GM23248 (cell line): ENCODE results near the gene COL18A1. TPM values are rescaled to one million over a fixed set of nuclear protein-coding genes. Genes with fewer than 3 reads are reported as not detected.

ENCODE experiments used
- DNase-seq: peaks from one replicate; pipeline ENCODE4 v3.0.0-alpha.2; 2015
- H2AFZ ChIP-seq: fragments of 200-600 bp; sonication (generic); 2 replicates; pipeline ENCODE4 v1.6.1; 2016; ENCODE audit warnings: antibody characterized with exemption
- H3F3A ChIP-seq: fragments of 200-600 bp; sonication (generic); 2 replicates; pipeline ENCODE4 v1.6.1; 2016; ENCODE audit warnings: mild to moderate bottlenecking, antibody characterized with exemption, mixed run types; ENCODE audit not compliant: insufficient read depth
- H3K27ac ChIP-seq: fragments of 200-600 bp; sonication (generic); 2 replicates; pipeline ENCODE4 v1.5.1; 2016; ENCODE audit warnings: mild to moderate bottlenecking
- H3K27me3 ChIP-seq: fragments of 200-600 bp; sonication (generic); replicated peaks from 2 replicates; pipeline ENCODE4 v1.6.1; 2016; ENCODE audit warnings: mild to moderate bottlenecking; ENCODE audit not compliant: insufficient read depth
- H3K36me3 ChIP-seq: fragments of 200-600 bp; sonication (generic); 2 replicates; pipeline ENCODE4 v1.6.1; 2016; ENCODE audit warnings: low read depth, mild to moderate bottlenecking
- H3K4me1 ChIP-seq: fragments of 200-600 bp; sonication (generic); 2 replicates; pipeline ENCODE4 v1.6.1; 2016; ENCODE audit warnings: mild to moderate bottlenecking; ENCODE audit not compliant: insufficient read depth
- H3K4me2 ChIP-seq: fragments of 200-600 bp; sonication (generic); one replicate; pipeline ENCODE4 v1.6.1; 2016; ENCODE audit warnings: mild to moderate bottlenecking; ENCODE audit not compliant: unreplicated experiment
- H3K4me3 ChIP-seq: fragments of 200-600 bp; sonication (generic); 2 replicates; pipeline ENCODE4 v1.5.1; 2016; ENCODE audit warnings: mild to moderate bottlenecking
- H3K79me2 ChIP-seq: fragments of 200-600 bp; sonication (generic); 2 replicates; pipeline ENCODE4 v1.6.1; 2016; ENCODE audit warnings: mild to moderate bottlenecking; ENCODE audit not compliant: insufficient read depth
- H3K9ac ChIP-seq: fragments of 200-600 bp; sonication (generic); 2 replicates; pipeline ENCODE4 v1.6.1; 2016; ENCODE audit warnings: mild to moderate bottlenecking
- H3K9me2 ChIP-seq: fragments of 200-600 bp; sonication (generic); 2 replicates; pipeline ENCODE4 v1.6.1; 2016; ENCODE audit warnings: mixed run types, mild to moderate bottlenecking, moderate library complexity; ENCODE audit not compliant: insufficient read depth
- H3K9me3 ChIP-seq: fragments of 200-600 bp; sonication (generic); one replicate; pipeline ENCODE4 v1.6.1; 2017; ENCODE audit warnings: low read depth
- H4K20me1 ChIP-seq: fragments of 200-600 bp; sonication (generic); 2 replicates; pipeline ENCODE4 v1.6.0; 2016; ENCODE audit not compliant: insufficient read depth
- EZH2 ChIP-seq: fragments of 200-600 bp; sonication (generic); IDR thresholded peaks from 2 replicates; pipeline ENCODE4 v1.6.1; 2018; ENCODE audit warnings: antibody characterized with exemption, mild to moderate bottlenecking; ENCODE audit not compliant: insufficient read depth, poor library complexity, severe bottlenecking
- EZH2phosphoT487 ChIP-seq: fragments of 200-600 bp; sonication (generic); IDR thresholded peaks from 2 replicates; pipeline ENCODE4 v1.6.1; 2018; ENCODE audit warnings: antibody characterized with exemption, moderate library complexity, mild to moderate bottlenecking, low read depth; ENCODE audit not compliant: insufficient read depth
- WGBS, 2 experiments: methylation state at CpG; one replicate each; pipeline ENCODE4 v1.1.6; 2015 to 2017; ENCODE audit warnings: low lambda C conversion rate in 2 of 2, low coverage in 1 of 2; ENCODE audit errors: missing lambda C conversion rate in 2 of 2; 5-methylcytosine and 5-hydroxymethylcytosine counted together
- in situ Hi-C: fragments of 300-500 bp; cut with MboI; formaldehyde crosslinking; loops from 2 replicates; pipeline ENCODE4 v1.15.0; 2020
- polyA plus RNA-seq: library from polyadenylated mRNA; unstranded; fragments of >200 nt; fragmentation: Nextera tagmentation; extraction: Ambion mirVana; gene quantifications from 2 replicates; pipeline ENCODE4 v1.2.1, GENCODE V29; 2016
- total RNA-seq: library from RNA; depleted of rRNA; stranded (reverse); fragments of >200 nt; shearing (Covaris generic); gene quantifications from 2 replicates; pipeline ENCODE4 v1.2.3, GENCODE V29; 2014

The COL18A1 gene
- total and polyA plus RNA-seq, 2 experiments from 2014 or later, result 1.7 to 30.5 TPM

DNA sequence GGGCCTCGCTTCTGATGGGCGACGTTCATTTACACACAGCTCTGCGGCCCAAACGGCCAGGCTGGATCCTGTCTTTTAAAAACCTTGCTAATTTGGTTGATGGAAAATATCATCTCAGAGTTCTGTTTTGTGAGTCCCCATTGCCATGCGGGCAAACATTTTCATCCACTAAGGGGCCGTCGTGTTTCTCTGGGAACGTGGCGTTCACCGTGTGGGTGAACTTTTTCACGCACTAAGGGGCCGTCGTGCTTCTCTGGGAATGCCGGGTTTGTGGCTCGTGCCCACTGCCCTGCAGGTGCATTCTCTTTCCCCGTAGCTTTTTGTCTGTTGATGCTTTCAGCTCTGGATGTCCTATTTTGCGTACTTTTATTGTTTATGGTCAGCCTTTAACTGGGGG, 6.8 kb downstream of the COL18A1 start:
- Histone ChIP-seq H3K27ac (no peak overlapping the region), H3K4me2 (no peak overlapping the region), H3K9me3 (no peaks in the 10 kb centered on the region), H4K20me1 (no peaks in the 10 kb centered on the region), H3F3A (no peaks in the 10 kb centered on the region), H3K79me2 (no peaks in the 10 kb centered on the region), H3K4me1 (no peaks in the 10 kb centered on the region), H3K27me3 (no peaks in the 10 kb centered on the region), H3K9ac (no peak overlapping the region), H2AFZ (no peak overlapping the region), H3K4me3 (no peak overlapping the region), H3K36me3 (no peaks in the 10 kb centered on the region), H3K9me2 (no peaks in the 10 kb centered on the region)
- in situ Hi-C loops, result no loop called here
- no peak for DNase-seq
- TF ChIP-seq EZH2phosphoT487 (no peak), EZH2 (no peak)
- WGBS, 2 experiments, result 88 to 89% methylated on average over 15 to 18 of the region's 18 CpGs

DNA sequence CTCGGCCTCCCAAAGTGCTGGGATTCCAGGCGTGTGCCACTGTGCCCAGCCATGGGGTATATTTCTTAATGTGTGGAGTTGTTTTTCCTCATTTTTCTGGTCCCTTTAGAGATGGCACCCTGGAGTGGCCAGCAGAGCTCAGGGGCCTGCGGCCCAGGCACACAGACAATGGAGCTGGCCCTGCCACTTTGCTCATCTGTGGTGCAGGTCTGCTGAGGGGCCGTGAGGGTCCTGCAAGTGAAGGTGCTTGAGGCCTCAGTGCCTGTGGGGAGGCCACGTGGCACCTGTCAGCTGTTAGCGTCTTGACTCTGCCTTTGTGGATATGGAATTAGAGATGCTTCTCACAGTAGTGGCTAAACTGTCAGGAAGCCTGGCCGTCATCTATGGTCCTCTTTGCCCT, 7.5 kb downstream of the COL18A1 start:
- 78 to 80% methylated on average over 7 of the region's 7 CpGs for WGBS, 2 experiments
- Histone ChIP-seq H3K9ac (no peak overlapping the region), H3K4me1 (no peaks in the 10 kb centered on the region), H4K20me1 (no peaks in the 10 kb centered on the region), H3K4me2 (no peak overlapping the region), H3K79me2 (no peaks in the 10 kb centered on the region), H3K4me3 (no peak overlapping the region), H3F3A (no peaks in the 10 kb centered on the region), H3K9me3 (no peaks in the 10 kb centered on the region), H3K27me3 (no peaks in the 10 kb centered on the region), H3K27ac (no peak overlapping the region), H2AFZ (no peak overlapping the region), H3K36me3 (no peaks in the 10 kb centered on the region), H3K9me2 (no peaks in the 10 kb centered on the region)
- DNase-seq, result no peak
- TF ChIP-seq EZH2phosphoT487 (no peak), EZH2 (no peak)
- in situ Hi-C loops, result no loop called here

DNA sequence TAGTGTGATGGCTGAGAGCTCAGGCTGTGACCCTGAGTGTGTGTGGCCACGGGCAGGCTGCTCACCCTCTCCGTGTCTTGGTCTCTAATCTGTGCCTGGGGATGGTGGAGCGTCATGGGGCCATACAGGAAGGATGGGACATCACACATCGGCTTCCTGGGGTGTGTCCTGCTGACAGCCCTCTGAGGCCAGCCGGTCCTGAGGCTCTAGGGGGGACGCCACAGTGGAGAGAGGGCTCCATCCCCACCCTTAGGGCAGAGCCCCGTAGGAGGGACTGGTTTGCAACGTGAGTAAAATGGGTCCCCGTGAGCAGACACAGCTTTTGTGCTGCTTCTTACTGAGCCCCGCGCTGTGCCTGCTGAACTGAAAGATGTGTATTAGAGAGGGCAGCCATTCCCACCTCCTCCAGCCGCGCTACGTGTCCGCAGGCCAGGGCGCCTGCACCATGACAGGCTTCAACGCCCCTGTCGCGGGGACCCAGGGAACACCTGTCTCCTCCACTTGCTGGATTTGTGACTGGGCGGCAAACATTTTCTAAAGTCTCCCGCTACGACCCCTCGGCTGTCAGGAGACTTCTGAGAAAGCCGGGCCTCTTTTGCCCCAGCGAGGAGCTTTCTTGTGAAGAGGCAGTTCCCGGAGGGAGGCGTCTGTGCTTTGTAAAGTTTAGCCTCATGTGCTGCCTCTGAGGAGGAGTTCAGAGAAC, 8.1 kb downstream of the COL18A1 start:
- no peak for DNase-seq
- in situ Hi-C loops, result no loop called here
- no peaks in the 10 kb centered on the region for H3K9me3 ChIP-seq
- TF ChIP-seq EZH2phosphoT487, result no peak
- no peak for TF ChIP-seq EZH2
- H3K27me3 ChIP-seq, result no peaks in the 10 kb centered on the region
- H2AFZ ChIP-seq, result no peak overlapping the region
- H3K27ac ChIP-seq, result no peak overlapping the region
- no peak overlapping the region for H3K9ac ChIP-seq
- no peaks in the 10 kb centered on the region for H3K4me1 ChIP-seq
- no peaks in the 10 kb centered on the region for H4K20me1 ChIP-seq
- no peak overlapping the region for H3K4me2 ChIP-seq
- H3F3A ChIP-seq, result no peaks in the 10 kb centered on the region
- H3K79me2 ChIP-seq, result no peaks in the 10 kb centered on the region
- H3K36me3 ChIP-seq, result no peaks in the 10 kb centered on the region
- no peaks in the 10 kb centered on the region for H3K9me2 ChIP-seq
- 82 to 86% methylated on average over 27 of the region's 27 CpGs for WGBS, 2 experiments
- no peak overlapping the region for H3K4me3 ChIP-seq

DNA sequence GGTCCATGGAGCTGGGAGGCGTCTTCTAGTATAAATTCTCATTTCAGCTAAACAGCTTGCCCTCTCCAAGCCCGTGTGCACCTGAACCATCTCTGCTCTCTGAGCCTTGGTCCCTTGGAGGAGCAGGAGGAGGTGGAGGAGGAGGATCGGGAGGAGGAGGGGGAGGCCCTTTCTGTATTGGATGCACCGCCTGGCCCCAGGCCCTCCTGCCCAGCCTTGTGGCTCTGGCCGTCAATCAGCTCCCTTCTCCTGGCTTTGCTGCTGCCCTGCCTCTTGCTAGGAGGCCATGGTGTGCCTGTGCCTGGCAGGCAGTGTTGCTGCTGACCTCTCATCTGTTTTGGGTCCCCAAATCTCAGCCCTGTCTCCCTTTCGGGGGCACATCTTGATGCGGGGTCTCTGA, 9.0 kb downstream of the COL18A1 start:
- no peak overlapping the region for H2AFZ ChIP-seq

More for the DNA sequence above, 9.0 kb downstream of the COL18A1 start:
- Histone ChIP-seq H3K9me3 (no peaks in the 10 kb centered on the region), H3K9me2 (no peaks in the 10 kb centered on the region), H3K4me3 (no peak overlapping the region), H3K4me2 (no peak overlapping the region), H3K27me3 (no peaks in the 10 kb centered on the region), H4K20me1 (no peaks in the 10 kb centered on the region), H3K9ac (no peak overlapping the region), H3K27ac (no peak overlapping the region), H3K79me2 (no peaks in the 10 kb centered on the region), H3K4me1 (no peaks in the 10 kb centered on the region), H3F3A (no peaks in the 10 kb centered on the region), H3K36me3 (no peaks in the 10 kb centered on the region)
- DNase-seq, result no peak
- in situ Hi-C loops, result no loop called here
- 71 to 78% methylated on average over 7 of the region's 7 CpGs for WGBS, 2 experiments
- no peak for TF ChIP-seq EZH2phosphoT487
- TF ChIP-seq EZH2, result no peak
